BLaER1 treated with 17β-estradiol and CSF1 and Interleukin-3, amounts not matched to agents 10 nM and 100 nM (cell line): ENCODE data around the gene DERA.
"Not testable (repeated sequence)": the region's sequence is repeated elsewhere in the genome, so short reads cannot be mapped to it uniquely, and the experiment has no call there.

ENCODE experiments used
- H3K27ac ChIP-seq, 11 experiments: shearing (Covaris generic); formaldehyde crosslinking; 2 replicates each; pipeline ENCODE4 v1.8.1; 2022
- H3K27me3 ChIP-seq, 11 experiments: shearing (Covaris generic); formaldehyde crosslinking; 2 replicates each; pipeline ENCODE4 v1.8.1; 2022
- H3K36me3 ChIP-seq, 11 experiments: shearing (Covaris generic); formaldehyde crosslinking; 2 replicates each; pipeline ENCODE4 v1.8.1; 2022
- H3K4me1 ChIP-seq, 10 experiments: shearing (Covaris generic); formaldehyde crosslinking; 2 replicates each; pipeline ENCODE4 v1.8.1; 2022
- H3K4me2 ChIP-seq, 11 experiments: shearing (Covaris generic); formaldehyde crosslinking; 2 replicates each; pipeline ENCODE4 v1.8.1; 2022
- H3K4me3 ChIP-seq, 10 experiments: shearing (Covaris generic); formaldehyde crosslinking; 2 replicates each; pipeline ENCODE4 v1.8.1; 2022
- H3K9ac ChIP-seq, 11 experiments: shearing (Covaris generic); formaldehyde crosslinking; 2 replicates each; pipeline ENCODE4 v1.8.1; 2022
- H3K9me3 ChIP-seq, 11 experiments: shearing (Covaris generic); formaldehyde crosslinking; replicated peaks in 1 of 11; 2 replicates each; pipeline ENCODE4 v1.8.1; 2022
- H4K20me1 ChIP-seq, 11 experiments: shearing (Covaris generic); formaldehyde crosslinking; 2 replicates each; pipeline ENCODE4 v1.8.1; 2022
- Cebpa-rat ChIP-seq, 11 experiments: shearing (Covaris generic); IDR thresholded peaks; 2 replicates each; pipeline ENCODE4 v1.8.1; 2022

DERA gene

DNA sequence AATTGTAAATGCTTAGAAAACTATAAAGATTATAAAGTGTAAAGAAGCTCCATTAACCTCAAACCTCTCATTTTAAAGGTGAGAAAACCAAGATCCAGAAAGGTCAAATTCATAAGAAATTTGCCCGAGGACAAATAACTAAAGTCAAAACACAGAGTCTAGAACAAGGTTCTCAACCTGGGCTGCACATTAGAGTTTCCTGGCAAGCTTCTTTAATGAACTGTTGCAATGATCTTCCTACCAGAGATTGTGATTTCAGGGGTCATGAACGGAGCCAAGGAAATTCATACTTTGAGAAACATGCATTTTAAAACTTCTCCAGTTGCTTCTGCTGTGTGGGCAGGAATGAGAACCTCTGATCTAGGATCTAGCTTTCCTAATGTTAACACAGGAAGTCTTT lies 86.8 kb downstream of the DERA start:
- no peaks in the 10 kb centered on the region for H3K4me1 ChIP-seq
- H3K4me3 ChIP-seq, result no peak overlapping the region
- no peaks in the 10 kb centered on the region for H4K20me1 ChIP-seq
- no peak for TF ChIP-seq Cebpa-rat (IDR thresholded peaks at IDR 0.05)
- H3K27ac ChIP-seq, result no peak overlapping the region
- H3K4me2 ChIP-seq, result no peak overlapping the region
- no peaks in the 10 kb centered on the region for H3K9me3 ChIP-seq
- no peak overlapping the region for H3K9ac ChIP-seq
- H3K27me3 ChIP-seq, result no peaks in the 10 kb centered on the region
- peaks cover 0 to 37% (median 10%) of the 10 kb centered on the region in 11 experiments; a peak in 9 of 22 replicates for H3K36me3 ChIP-seq

DNA sequence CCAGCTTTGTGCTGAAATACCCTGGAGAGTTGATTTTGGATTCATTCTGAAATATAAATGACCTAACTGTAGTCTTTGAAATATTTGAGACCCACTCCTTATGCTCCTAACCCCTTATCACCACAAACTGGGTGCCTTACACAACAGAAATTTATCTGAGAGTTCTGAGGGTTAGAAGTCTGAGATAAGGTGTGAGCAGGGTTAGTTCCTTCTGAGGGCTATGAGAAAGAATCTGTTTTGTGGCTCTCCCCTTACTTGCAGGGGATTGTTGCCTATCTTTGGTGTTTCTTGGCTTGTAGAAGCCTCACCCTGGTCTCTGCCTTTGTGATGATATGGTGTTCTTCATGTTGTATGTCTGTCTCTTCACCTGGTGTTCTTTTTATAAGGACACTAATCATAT lies 91.7 kb downstream of the DERA start:
- Histone ChIP-seq H3K9ac (no peak overlapping the region), H3K4me2 (no peak overlapping the region), H3K4me1 (no peaks in the 10 kb centered on the region), H3K4me3 (no peak overlapping the region), H3K9me3 (no peaks in the 10 kb centered on the region), H4K20me1 (no peaks in the 10 kb centered on the region), H3K27me3 (no peaks in the 10 kb centered on the region), H3K36me3 (peaks cover 3 to 43% (median 17%) of the 10 kb centered on the region in 11 experiments; a peak in 18 of 22 replicates), H3K27ac (no peak overlapping the region)
- no peak for TF ChIP-seq Cebpa-rat (IDR thresholded peaks at IDR 0.05)

GRCh38 chr12:16003460-16003859 lies 92.3 kb downstream of the DERA start:
- H3K4me3 ChIP-seq, result no peak overlapping the region
- H3K4me2 ChIP-seq, result no peak overlapping the region
- no peak for TF ChIP-seq Cebpa-rat (IDR thresholded peaks at IDR 0.05)
- no peak overlapping the region for H3K9ac ChIP-seq
- H3K9me3 ChIP-seq, result no peaks in the 10 kb centered on the region
- H3K4me1 ChIP-seq, result no peaks in the 10 kb centered on the region
- no peaks in the 10 kb centered on the region for H4K20me1 ChIP-seq
- no peaks in the 10 kb centered on the region for H3K27me3 ChIP-seq
- H3K27ac ChIP-seq, result no peak overlapping the region
- H3K36me3 ChIP-seq, result peaks cover 3 to 43% (median 12%) of the 10 kb centered on the region in 11 experiments; a peak in 18 of 22 replicates

- Histone ChIP-seq H3K4me3 (no peak overlapping the region), H3K4me1 (no peaks in the 10 kb centered on the region), H4K20me1 (no peaks in the 10 kb centered on the region; a peak in 1 of 22 replicates), H3K36me3 (peaks cover 3 to 46% (median 17%) of the 10 kb centered on the region in 11 experiments; a peak in 18 of 22 replicates), H3K9me3 (no peaks in the 10 kb centered on the region), H3K27ac (no peak overlapping the region), H3K4me2 (no peak overlapping the region), H3K27me3 (no peaks in the 10 kb centered on the region), H3K9ac (no peak overlapping the region)
- no peak for TF ChIP-seq Cebpa-rat (IDR thresholded peaks at IDR 0.05)
These were observed 95.6 kb downstream of the DERA start for GRCh38 chr12:16006752-16007151.

- Histone ChIP-seq H3K9me3 (peaks cover 4 to 16% (median 7%) of the 10 kb centered on the region in 11 experiments), H3K9ac (no peak overlapping the region), H3K27me3 (no peaks in the 10 kb centered on the region), H3K36me3 (peaks cover 9 to 58% (median 23%) of the 10 kb centered on the region in 11 experiments; a peak in 21 of 22 replicates), H3K27ac (no peak overlapping the region), H3K4me2 (no peak overlapping the region), H3K4me3 (no peak overlapping the region), H3K4me1 (no peaks in the 10 kb centered on the region), H4K20me1 (no peaks in the 10 kb centered on the region; a peak in 1 of 22 replicates)
- no peak for TF ChIP-seq Cebpa-rat (IDR thresholded peaks at IDR 0.05)
These were observed 97.3 kb downstream of the DERA start for GRCh38 chr12:16008421-16008824.

- Histone ChIP-seq H3K4me2 (no peak overlapping the region), H3K4me3 (no peak overlapping the region), H3K36me3 (peaks cover 29 to 71% (median 44%) of the 10 kb centered on the region in 11 experiments), H3K27ac (no peak overlapping the region), H3K9me3 (peaks cover 33 to 43% (median 38%) of the 10 kb centered on the region in 11 experiments), H3K4me1 (no peaks in the 10 kb centered on the region), H3K9ac (no peak overlapping the region), H3K27me3 (no peaks in the 10 kb centered on the region), H4K20me1 (no peaks in the 10 kb centered on the region; a peak in 1 of 22 replicates)
- no peak for TF ChIP-seq Cebpa-rat (IDR thresholded peaks at IDR 0.05)
These were observed 101.0 kb downstream of the DERA start for GRCh38 chr12:16012117-16012516.

DNA sequence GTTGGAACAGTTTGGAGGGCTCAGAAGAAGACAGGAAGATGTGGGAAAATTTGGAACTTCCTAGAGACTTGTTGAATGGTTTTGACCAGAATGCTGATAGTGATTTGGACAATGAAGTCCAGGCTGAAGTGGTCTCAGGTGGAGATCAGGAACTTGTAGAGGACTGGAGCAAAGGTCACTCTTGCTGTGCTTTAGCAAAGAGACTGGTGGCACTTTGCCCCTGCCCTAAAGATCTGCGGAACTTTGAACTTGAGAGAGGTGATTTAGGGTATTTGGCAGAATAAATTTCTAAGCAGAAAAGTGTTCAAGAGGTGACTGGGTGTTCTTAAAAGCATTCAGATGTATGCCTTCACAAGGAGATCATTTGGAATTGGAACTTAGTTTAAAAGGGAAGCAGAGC lies 102.6 kb downstream of the DERA start:
- not testable (repeated sequence) for H3K4me2 ChIP-seq, H3K27ac ChIP-seq, H3K9ac ChIP-seq, H3K27me3 ChIP-seq, H3K4me1 ChIP-seq, H4K20me1 ChIP-seq
- Histone ChIP-seq H3K36me3 (peaks cover 29 to 65% (median 40%) of the 10 kb centered on the region in 11 experiments), H3K9me3 (peaks cover 33 to 43% (median 38%) of the 10 kb centered on the region in 11 experiments), H3K4me3 (peak overlapping the region in 3 of 10 experiments; percentile 15 to 26 (median 23); a peak in 1 of 20 replicates)

DNA sequence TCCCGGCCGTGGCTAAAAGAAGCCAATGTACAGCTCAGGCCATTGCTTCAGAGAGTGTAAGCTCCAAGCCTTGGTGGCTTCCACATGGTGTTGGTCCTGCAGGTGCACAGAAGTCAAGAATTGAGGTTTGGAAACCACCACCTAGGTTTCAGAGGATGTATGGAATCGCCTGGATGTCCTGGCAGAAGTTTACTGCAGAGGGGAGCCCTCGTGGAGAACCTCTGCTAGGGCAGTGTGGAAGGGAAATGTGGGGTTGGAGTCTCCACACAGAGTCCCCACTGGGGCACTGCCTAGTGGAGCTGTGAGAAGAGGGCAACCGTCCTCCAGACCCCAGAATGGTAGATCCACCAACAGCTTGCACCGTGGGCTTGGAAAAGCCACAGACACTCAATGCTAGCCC lies 103.3 kb downstream of the DERA start:
- not testable (repeated sequence) for H3K9ac ChIP-seq, H3K27ac ChIP-seq, H3K4me2 ChIP-seq, H4K20me1 ChIP-seq, H3K27me3 ChIP-seq, H3K4me1 ChIP-seq
- Histone ChIP-seq H3K36me3 (peaks cover 29 to 70% (median 43%) of the 10 kb centered on the region in 11 experiments), H3K4me3 (peak overlapping the region in 5 of 10 experiments; percentile 12 to 44 (median 23); a peak in 3 of 20 replicates), H3K9me3 (peaks cover 33 to 48% (median 38%) of the 10 kb centered on the region in 11 experiments)

GRCh38 chr12:16016748-16017147 lies 105.6 kb downstream of the DERA start:
- Histone ChIP-seq H3K4me3 (no peak overlapping the region), H3K4me1 (peaks cover 0 to 13% (median 0%) of the 10 kb centered on the region in 10 experiments; a peak in 9 of 20 replicates), H3K27ac (no peak overlapping the region), H3K9ac (no peak overlapping the region), H3K9me3 (peaks cover 52 to 71% (median 61%) of the 10 kb centered on the region in 11 experiments), H3K4me2 (no peak overlapping the region), H4K20me1 (no peaks in the 10 kb centered on the region), H3K36me3 (peaks cover 38 to 82% (median 57%) of the 10 kb centered on the region in 11 experiments), H3K27me3 (no peaks in the 10 kb centered on the region)
- no peak for TF ChIP-seq Cebpa-rat (IDR thresholded peaks at IDR 0.05)

GRCh38 chr12:16018306-16018705 lies 107.2 kb downstream of the DERA start:
- Histone ChIP-seq H3K27ac (no peak overlapping the region), H4K20me1 (no peaks in the 10 kb centered on the region), H3K9ac (no peak overlapping the region), H3K9me3 (peaks cover 57 to 74% (median 67%) of the 10 kb centered on the region in 11 experiments), H3K36me3 (peaks cover 44 to 84% (median 61%) of the 10 kb centered on the region in 11 experiments), H3K27me3 (no peaks in the 10 kb centered on the region), H3K4me3 (no peak overlapping the region), H3K4me1 (peaks cover 0 to 13% (median 0%) of the 10 kb centered on the region in 10 experiments; a peak in 9 of 20 replicates), H3K4me2 (no peak overlapping the region)
- TF ChIP-seq Cebpa-rat (IDR thresholded peaks at IDR 0.05), result no peak
